K562 (cell line): ENCODE data around the gene SPINT1. TPM values are rescaled to one million over a fixed set of nuclear protein-coding genes. Genes with fewer than 3 reads are reported as not detected.
A peak's percentile ranks its signal among the peaks of the same experiment; 100 is the strongest.

Experiments
- ATAC-seq: fragments of 200-7000 bp; cut with Tn5 transposase; 3 replicates; pipeline ENCODE4 v1.9.1; 2020; ENCODE audit warnings: moderate library complexity
- BruUV-seq: library from RNA; stranded (reverse); fragments of 400-500 nt; replicated peaks from 2 replicates; lab custom pipeline; 2021; lab: Mats Ljungman, UMichigan
- CTCF ChIA-PET: fragments of 300-600 bp; formaldehyde crosslinking; extraction: SDS; loops from one replicate; lab custom pipeline; 2021; ENCODE audit warnings: low intra/inter-chr PET ratio; lab: Yijun Ruan, JAX
- POLR2A ChIA-PET: fragments of 300-600, 350-650 bp; sonication (Branson Sonifier 250); formaldehyde crosslinking; extraction: SDS; loops from one replicate; lab custom pipeline; 2021; ENCODE audit warnings: antibody characterized with exemption, inconsistent platforms; lab: Yijun Ruan, JAX
- DNase-seq, 4 experiments: peaks; one replicate each; pipeline versions ENCODE4 v3.0.0 to v3.0.0-alpha.2; 2011 to 2018; ENCODE audit warnings: low spot score in 3 of 4, mixed read lengths in 3 of 4; ENCODE audit errors: extremely low read depth in 1 of 4
- FAIRE-seq: peaks from 2 replicates; lab custom pipeline; 2011; peaks lifted over from hg19 to GRCh38; lab: Jason Lieb, UNC
- H2AFZ ChIP-seq: 2 replicates; pipeline ENCODE4 v1.6.0; 2011; ENCODE audit warnings: low read depth, low read length, control low read depth, inconsistent platforms
- H3K27ac ChIP-seq: fragments of 200-600 bp; 3 replicates; pipeline ENCODE4 v1.8.0; 2011; ENCODE audit warnings: low read depth, mild to moderate bottlenecking, control low read depth, inconsistent platforms, low read length, moderate library complexity, mixed read lengths; ENCODE audit errors: extremely low read depth
- H3K27me3 ChIP-seq, 2 experiments: fragments of 300-600 bp in 1 of 2; 2 replicates in 1 of 2; 3 replicates in 1 of 2; pipeline versions ENCODE4 v1.6.0 to v1.8.0; 2011; ENCODE audit warnings: inconsistent platforms in 2 of 2, low read length in 2 of 2, mild to moderate bottlenecking in 1 of 2, mixed read lengths in 1 of 2, moderate library complexity in 1 of 2; ENCODE audit not compliant: control insufficient read depth in 2 of 2, insufficient read depth in 2 of 2
- H3K36me3 ChIP-seq: fragments of 300-600 bp; 3 replicates; pipeline ENCODE4 v1.8.0; 2011; ENCODE audit warnings: mild to moderate bottlenecking, low read length, inconsistent platforms; ENCODE audit not compliant: control insufficient read depth, insufficient read depth
- H3K4me1 ChIP-seq, 2 experiments: fragments of 200-600 bp in 1 of 2; replicated peaks in 1 of 2; 2 replicates in 1 of 2; 3 replicates in 1 of 2; pipeline versions ENCODE4 v1.5.1 to v1.8.0; 2011; ENCODE audit warnings: inconsistent platforms in 2 of 2, low read length in 2 of 2, mild to moderate bottlenecking in 1 of 2, mixed read lengths in 1 of 2, moderate library complexity in 1 of 2; ENCODE audit not compliant: control insufficient read depth in 2 of 2, insufficient read depth in 2 of 2
- H3K4me2 ChIP-seq: 2 replicates; pipeline ENCODE4 v1.6.1; 2011; ENCODE audit warnings: low read length, control low read depth, inconsistent platforms, mixed read lengths; ENCODE audit not compliant: insufficient read depth
- H3K4me3 ChIP-seq: fragments of 200-600 bp; sonication (generic), shearing (Covaris generic); 2 replicates; pipeline ENCODE4 v1.5.1; 2016; ENCODE audit warnings: control low read depth, inconsistent platforms
- H3K79me2 ChIP-seq: fragments of 200-600 bp; 3 replicates; pipeline ENCODE4 v1.8.0; 2011; ENCODE audit warnings: low read length, inconsistent platforms; ENCODE audit not compliant: control insufficient read depth, insufficient read depth
- H3K9ac ChIP-seq, 2 experiments: 2 replicates each; pipeline versions ENCODE4 v1.6.0 to v1.6.1; 2011; ENCODE audit warnings: low read depth in 2 of 2, low read length in 2 of 2, control low read depth in 1 of 2, inconsistent platforms in 1 of 2, mild to moderate bottlenecking in 1 of 2, mixed read lengths in 1 of 2; ENCODE audit not compliant: insufficient read depth in 1 of 2
- H3K9me1 ChIP-seq: one replicate; pipeline ENCODE4 v1.6.0; 2011; ENCODE audit warnings: inconsistent platforms, mild to moderate bottlenecking, low read length, moderate library complexity; ENCODE audit not compliant: control insufficient read depth, insufficient read depth
- H3K9me3 ChIP-seq: replicated peaks from 2 replicates; pipeline ENCODE4 v1.5.1; 2011; ENCODE audit warnings: low read depth, low read length, inconsistent platforms; ENCODE audit not compliant: control insufficient read depth, insufficient read depth
- H4K20me1 ChIP-seq: replicated peaks from 2 replicates; pipeline ENCODE4 v1.6.1; 2011; ENCODE audit warnings: low read length, inconsistent platforms, mixed read lengths; ENCODE audit not compliant: control insufficient read depth, insufficient read depth
- BCL6 ChIP-seq: fragments of 250-450 bp; sonication (Bioruptor Pico); IDR thresholded peaks from 2 replicates; pipeline ENCODE4 v1.4.0; 2020
- ELF4 ChIP-seq: fragments of 450-650 bp; formaldehyde crosslinking; IDR thresholded peaks from 2 replicates; pipeline ENCODE4 v1.4.0; 2022; ENCODE audit warnings: missing genetic modification characterization
- FOSL1 ChIP-seq: fragments of 200-800 bp; sonication (Bioruptor generic); conservative IDR thresholded peaks from 2 replicates; pipeline ENCODE4 v1.6.1; 2016; ENCODE audit warnings: missing genetic modification characterization, missing compliant biosample characterization
- HEY1 ChIP-seq: fragments of 250-450 bp; sonication (Bioruptor Pico); IDR thresholded peaks from 2 replicates; pipeline ENCODE4 v1.5.0; 2020; ENCODE audit warnings: mild to moderate bottlenecking, moderate library complexity, borderline replicate concordance
- IRF2 ChIP-seq: sonication (generic); formaldehyde crosslinking; IDR thresholded peaks from 2 replicates; pipeline ENCODE4 v1.8.1; 2022; ENCODE audit warnings: mild to moderate bottlenecking, missing genetic modification reagents
- JUN ChIP-seq, 2 experiments: sonication (generic) in 1 of 2; formaldehyde crosslinking in 1 of 2; IDR thresholded peaks; 2 replicates each; pipeline versions ENCODE4 v1.6.1 to v1.8.0; 2012 to 2022; ENCODE audit warnings: borderline replicate concordance in 2 of 2, mild to moderate bottlenecking in 2 of 2, improper control_type of control experiment in 1 of 2, low read depth in 1 of 2, low read length in 1 of 2, missing genetic modification reagents in 1 of 2
- MAZ ChIP-seq, 2 experiments: fragments of 450-650 bp in 1 of 2; sonication (generic) in 1 of 2; formaldehyde crosslinking; IDR thresholded peaks in 1 of 2; conservative IDR thresholded peaks in 1 of 2; 2 replicates each; pipeline versions ENCODE4 v1.4.0 to v1.5.0; 2020; ENCODE audit warnings: mild to moderate bottlenecking in 1 of 2, missing genetic modification reagents in 1 of 2
- NCOR1 ChIP-seq: fragments of 450-650 bp; IDR thresholded peaks from 2 replicates; pipeline ENCODE4 v1.6.1; 2016; ENCODE audit warnings: mild to moderate bottlenecking, moderate library complexity
- NFXL1 ChIP-seq: fragments of 450-650 bp; formaldehyde crosslinking; IDR thresholded peaks from 2 replicates; pipeline ENCODE4 v1.4.0; 2021; ENCODE audit warnings: mild to moderate bottlenecking
- TCF7 ChIP-seq: sonication (generic); IDR thresholded peaks from 2 replicates; pipeline ENCODE4 v1.6.1; 2016; ENCODE audit warnings: antibody characterized with exemption, borderline replicate concordance
- TRIM28 ChIP-seq: fragments of 450-650 bp; IDR thresholded peaks from 2 replicates; pipeline ENCODE4 v1.6.1; 2017
- U2AF1 ChIP-seq: fragments of 200-400 bp; formaldehyde crosslinking; optimal IDR thresholded peaks from 2 replicates; pipeline ENCODE3; 2017; ENCODE audit warnings: mild to moderate bottlenecking, low read depth, low read length, moderate library complexity
- ZBED1 ChIP-seq: IDR thresholded peaks from 2 replicates; pipeline ENCODE4 v1.6.1; 2014
- ZBTB11 ChIP-seq, 3 experiments: fragments of 200-800 bp in 1 of 3; fragments of 250-450 bp in 1 of 3; fragments of 450-650 bp in 1 of 3; sonication (Bioruptor Pico) in 1 of 3; sonication (Bioruptor generic) in 1 of 3; formaldehyde crosslinking in 1 of 3; IDR thresholded peaks; 2 replicates each; pipeline versions ENCODE4 v1.6.1 to v1.8.0; 2016 to 2022; ENCODE audit warnings: mild to moderate bottlenecking in 2 of 3, missing genetic modification characterization in 2 of 3, missing compliant biosample characterization in 1 of 3, moderate library complexity in 1 of 3
- ZFP30 ChIP-seq: fragments of 250-450 bp; sonication (Bioruptor Pico); IDR thresholded peaks from 2 replicates; pipeline ENCODE4 v1.8.0; 2022; ENCODE audit warnings: moderate library complexity, mild to moderate bottlenecking, inconsistent platforms, borderline replicate concordance
- ZKSCAN1 ChIP-seq: fragments of 150-350 bp; IDR thresholded peaks from 2 replicates; pipeline ENCODE4 v1.6.1; 2016; ENCODE audit warnings: low read depth, low read length
- ZKSCAN8 ChIP-seq: fragments of 200-800 bp; sonication (Bioruptor generic); IDR thresholded peaks from 2 replicates; pipeline ENCODE4 v1.6.1; 2016; ENCODE audit warnings: missing genetic modification characterization, missing compliant biosample characterization
- ZNF354B ChIP-seq: fragments of 250-450 bp; sonication (Bioruptor Pico); IDR thresholded peaks from 2 replicates; pipeline ENCODE4 v1.4.0; 2020
- ZNF764 ChIP-seq: fragments of 250-450 bp; sonication (Bioruptor Pico); IDR thresholded peaks from 2 replicates; pipeline ENCODE4 v1.4.0; 2020; ENCODE audit warnings: low read depth, mild to moderate bottlenecking, moderate library complexity
- WGBS: fragments of 100-300 bp; shearing (Covaris generic); methylation state at CpG from one replicate; pipeline ENCODE4 v1.1.6; 2016; ENCODE audit warnings: low coverage, mixed read lengths; ENCODE audit not compliant: insufficient coverage; ENCODE audit errors: missing lambda C conversion rate; 5-methylcytosine and 5-hydroxymethylcytosine counted together
- in situ Hi-C: fragments of 300-500 bp; cut with MboI; formaldehyde crosslinking; loops from 4 replicates; pipeline ENCODE4 v1.15.0; 2018; ENCODE audit warnings: inconsistent platforms, mixed read lengths
- intact Hi-C: fragments of 100-400 bp; cut with micrococcal nuclease; formaldehyde crosslinking; loops from 2 replicates; pipeline ENCODE4 v1.14.2; 2022
- polyA plus RNA-seq, 8 experiments: library from polyadenylated mRNA; depleted of rRNA in 4 of 8; stranded (reverse) in 5 of 8; unstranded in 3 of 8; fragments of >200 nt; fragmentation: Nextera tagmentation in 2 of 8; fragmentation: Illumina TruSeq in 1 of 8; extraction: Ambion mirVana in 2 of 8; extraction: Trizol in 1 of 8; gene quantifications; 2 replicates each; pipeline versions ENCODE4 v1.2.1 to v1.2.3, GENCODE V29; 2011 to 2014; ENCODE audit warnings: inconsistent platforms in 1 of 8, missing spikeins in 1 of 8
- total RNA-seq, 7 experiments: library from RNA; depleted of rRNA in 6 of 7; stranded (reverse); fragments of >200 nt in 6 of 7; fragmentation: Illumina TruSeq in 2 of 7; extraction: Trizol in 2 of 7; gene quantifications; 2 replicates each; pipeline versions ENCODE4 v1.2.1 to v1.2.3, GENCODE V29; 2011 to 2021; ENCODE audit warnings: low replicate concordance in 1 of 7
- TF ChIP-seq, protein P1 (sequence below): fragments of 250-450 bp; sonication (Bioruptor Pico); IDR thresholded peaks from 2 replicates; pipeline ENCODE4 v1.8.0; 2021; ENCODE audit warnings: moderate library complexity, mild to moderate bottlenecking, inconsistent platforms

Gene SPINT1
- total and polyA plus RNA-seq, 9 of the 15 experiments (the other 6 are each of a cell fraction or from before 2014, with no cell fraction given): 0.78 to 4.5 (median 1.5) TPM

DNA sequence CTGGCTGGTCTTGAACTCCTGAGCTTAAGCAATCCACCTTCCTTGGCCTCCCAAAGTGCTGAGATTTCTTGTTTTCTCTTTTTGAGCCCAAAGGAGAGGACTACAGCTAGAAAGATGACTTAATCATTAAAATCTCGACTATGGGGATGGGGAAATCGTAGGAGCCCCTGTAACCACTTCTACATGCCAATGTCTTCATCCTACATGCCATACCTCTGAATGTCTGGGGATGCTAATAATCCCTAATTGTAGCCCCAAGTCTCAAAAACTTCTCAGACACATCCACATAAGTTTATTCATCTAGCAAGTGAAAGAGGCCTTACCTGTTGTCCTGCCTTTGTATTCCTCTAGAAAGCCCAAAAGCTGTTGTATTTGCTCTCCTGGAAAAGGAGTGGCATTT lies 33.8 kb downstream of the SPINT1 start (continued):
- TF ChIP-seq HEY1 (no peak), ZKSCAN8 (CRISPR knock-in tag) (no peak), TRIM28 (no peak), NFXL1 (CRISPR knock-in tag) (no peak), ZBTB11 (CRISPR knock-in tag; IDR thresholded peaks at IDR 0.05) (no peak)
- TF ChIP-seq, protein P1, sequence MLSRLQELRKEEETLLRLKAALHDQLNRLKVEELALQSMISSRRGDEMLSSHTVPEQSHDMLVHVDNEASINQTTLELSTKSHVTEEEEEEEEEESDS (CRISPR knock-in tag): no peak

- Histone ChIP-seq H2AFZ (no peak overlapping the region), H3K4me2 (no peak overlapping the region), H3K79me2 (no peaks in the 10 kb centered on the region), H4K20me1 (no peaks in the 10 kb centered on the region), H3K27ac (no peak overlapping the region), H3K4me1 (peaks cover 5 to 15% of the 10 kb centered on the region in 2 experiments; a peak in 4 of 5 replicates), H3K9me1 (no peaks in the 10 kb centered on the region), H3K4me3 (no peak overlapping the region), H3K27me3 (no peaks in the 10 kb centered on the region), H3K36me3 (no peaks in the 10 kb centered on the region), H3K9ac (peak overlapping the region in 1 of 2 experiments; percentile 52; a peak in 1 of 4 replicates), H3K9me3 (no peaks in the 10 kb centered on the region)
- 7% methylated on average over 1 of the region's 1 CpG for WGBS
- in situ Hi-C loops (no loop called here), intact Hi-C loops (no loop called here)
- ATAC-seq (peak; percentile 35), FAIRE-seq (peak; percentile 68), DNase-seq (peak; percentile 38 to 53 (median 42))
- ChIA-PET CTCF (interaction anchor here (1.3 kb wide), 1 partner anchor 20 kb away, joined by 4 read pairs; no protein-coding TSS in a partner anchor), POLR2A (interaction anchor here (0.7 to 1.4 kb wide), 4 partner anchors 8 to 457 kb away, joined by 3 to 7 read pairs (median 3); no protein-coding TSS in a partner anchor)
- BruUV-seq: no TSS peak
- TF ChIP-seq ELF4 (no peak), NCOR1 (no peak), MAZ (CRISPR knock-in tag; conservative IDR thresholded peaks at IDR 0.05 in 1 of 2, IDR thresholded peaks at IDR 0.05 in 1 of 2) (no peak), ZFP30 (no peak), ZNF354B (CRISPR knock-in tag) (no peak), JUN (IDR thresholded peaks at IDR 0.05; ENCODE audit: borderline replicate concordance, low read depth, low read length) (peak; percentile 63), JUN (CRISPR knock-in tag; IDR thresholded peaks at IDR 0.05; ENCODE audit: borderline replicate concordance) (no peak), BCL6 (CRISPR knock-in tag) (no peak), U2AF1 (no peak), TCF7 (no peak), ZNF764 (CRISPR knock-in tag) (no peak), ZKSCAN1 (no peak), ZBED1 (no peak), IRF2 (CRISPR knock-in tag) (no peak), FOSL1 (tag) (peak; percentile 82)
- TF ChIP-seq, protein P1 (CRISPR knock-in tag): no peak
Observed at GRCh38 chr15:40878785-40879184, 34.9 kb downstream of the SPINT1 start.
